Measurements from ENCODE around the gene GKN1.

DNA sequence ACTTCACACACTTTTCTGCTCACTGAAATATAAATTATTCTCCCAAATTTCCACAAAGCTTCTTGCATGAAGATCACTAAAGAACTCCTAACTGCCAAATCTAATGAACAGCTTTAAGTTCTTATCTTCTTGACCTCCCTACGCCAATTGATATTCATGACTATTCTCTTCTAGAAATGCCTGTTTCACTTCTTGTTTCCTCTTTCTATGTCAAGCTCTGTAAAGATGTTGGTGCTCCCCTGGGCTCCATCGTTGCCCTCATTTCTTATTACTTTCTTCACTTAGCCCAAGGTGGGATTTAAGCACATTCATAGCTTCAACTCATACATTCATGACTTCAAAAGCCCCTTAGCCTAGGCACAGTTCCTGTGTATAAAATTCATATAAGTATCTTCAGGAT, 29.3 kb downstream of the GKN1 start:
- TF ChIP-seq, protein P1, sequence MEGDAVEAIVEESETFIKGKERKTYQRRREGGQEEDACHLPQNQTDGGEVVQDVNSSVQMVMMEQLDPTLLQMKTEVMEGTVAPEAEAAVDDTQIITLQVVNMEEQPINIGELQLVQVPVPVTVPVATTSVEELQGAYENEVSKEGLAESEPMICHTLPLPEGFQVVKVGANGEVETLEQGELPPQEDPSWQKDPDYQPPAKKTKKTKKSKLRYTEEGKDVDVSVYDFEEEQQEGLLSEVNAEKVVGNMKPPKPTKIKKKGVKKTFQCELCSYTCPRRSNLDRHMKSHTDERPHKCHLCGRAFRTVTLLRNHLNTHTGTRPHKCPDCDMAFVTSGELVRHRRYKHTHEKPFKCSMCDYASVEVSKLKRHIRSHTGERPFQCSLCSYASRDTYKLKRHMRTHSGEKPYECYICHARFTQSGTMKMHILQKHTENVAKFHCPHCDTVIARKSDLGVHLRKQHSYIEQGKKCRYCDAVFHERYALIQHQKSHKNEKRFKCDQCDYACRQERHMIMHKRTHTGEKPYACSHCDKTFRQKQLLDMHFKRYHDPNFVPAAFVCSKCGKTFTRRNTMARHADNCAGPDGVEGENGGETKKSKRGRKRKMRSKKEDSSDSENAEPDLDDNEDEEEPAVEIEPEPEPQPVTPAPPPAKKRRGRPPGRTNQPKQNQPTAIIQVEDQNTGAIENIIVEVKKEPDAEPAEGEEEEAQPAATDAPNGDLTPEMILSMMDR (IDR thresholded peaks at IDR 0.05) = no peak
- no peak for TF ChIP-seq POLR2A (IDR thresholded peaks at IDR 0.05)
